ENCODE data around the gene VILL. TPM values are rescaled to one million over a fixed set of nuclear protein-coding genes. Genes with fewer than 3 reads are reported as not detected.
"Not testable (repeated sequence)": the region's sequence is repeated elsewhere in the genome, so short reads cannot be mapped to it uniquely, and the experiment has no call there.

The VILL gene
- total and polyA plus RNA-seq, 2 of the 8 experiments (the other 6 are each of a cell fraction or from before 2014, with no cell fraction given), result 4.1 to 4.2 TPM

DNA sequence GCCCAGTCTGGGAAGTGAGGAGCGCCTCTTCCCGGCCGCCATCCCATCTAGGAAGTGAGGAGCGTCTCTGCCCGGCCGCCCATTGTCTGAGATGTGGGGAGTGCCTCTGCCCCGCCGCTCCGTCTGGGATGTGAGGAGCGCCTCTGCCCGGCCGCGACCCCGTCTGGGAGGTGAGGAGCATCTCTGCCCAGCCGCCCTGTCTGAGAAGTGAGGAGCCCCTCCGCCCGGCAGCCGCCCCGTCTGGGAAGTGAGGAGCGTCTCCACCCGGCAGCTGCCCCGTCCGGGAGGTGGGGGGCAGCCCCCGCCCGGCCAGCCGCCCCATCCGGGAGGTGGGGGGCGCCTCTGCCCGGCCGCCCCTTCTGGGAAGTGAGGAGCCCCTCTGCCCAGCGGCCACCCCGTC is 62.7 kb downstream of the VILL start:
- H4K5ac ChIP-seq (ENCODE audit: insufficient read length, low read depth, low read length); H2BK5ac ChIP-seq (ENCODE audit: low read depth, low read length); H3K4me2 ChIP-seq (ENCODE audit: insufficient read depth in 1 of 2, low read depth in 2 of 2, low read length in 2 of 2); H3K4ac ChIP-seq (replicated peaks; ENCODE audit: insufficient read length, low read depth, low read length); H3K18ac ChIP-seq (ENCODE audit: extremely low read depth, low read length); H4K8ac ChIP-seq (ENCODE audit: extremely low read depth, insufficient read depth, low read length); H4K91ac ChIP-seq (replicated peaks; ENCODE audit: insufficient read length, low read length); H3K27me3 ChIP-seq (replicated peaks in 1 of 4; ENCODE audit: control insufficient read depth in 3 of 4, extremely low read depth in 1 of 4, insufficient read depth in 3 of 4, low read length in 3 of 4); H3K36me3 ChIP-seq (ENCODE audit: control insufficient read depth in 2 of 4, insufficient read depth in 4 of 4, low read length in 3 of 4); H3K23ac ChIP-seq (ENCODE audit: insufficient read length); H2BK15ac ChIP-seq (ENCODE audit: low read length); H2AFZ ChIP-seq (ENCODE audit: low read length); H2AK5ac ChIP-seq (ENCODE audit: low read depth, low read length); H3K4me1 ChIP-seq (replicated peaks in 1 of 4; ENCODE audit: control insufficient read depth in 3 of 4, insufficient read depth in 4 of 4, low read length in 3 of 4); DNase-seq (ENCODE audit: low read depth in 1 of 2, low spot score in 2 of 2); H3K56ac ChIP-seq (replicated peaks; ENCODE audit: insufficient read length, low read depth, low read length); H3K14ac ChIP-seq (ENCODE audit: insufficient read length); CTCF ChIA-PET (ENCODE audit: partially characterized antibody); H2BK12ac ChIP-seq (ENCODE audit: low read depth, low read length); H2BK20ac ChIP-seq (ENCODE audit: low read length); H3K27ac ChIP-seq (ENCODE audit: low read depth, low read length); H3K79me2 ChIP-seq (ENCODE audit: control insufficient read depth in 1 of 2, insufficient read depth in 2 of 2, low read length in 2 of 2); POLR2A ChIA-PET (ENCODE audit: partially characterized antibody); H3K4me3 ChIP-seq (ENCODE audit: extremely low read depth in 1 of 4, insufficient read depth in 2 of 4, low read depth in 3 of 4, low read length in 4 of 4); H3K79me1 ChIP-seq (ENCODE audit: low read depth, low read length); H4K20me1 ChIP-seq (replicated peaks in 1 of 2; ENCODE audit: control insufficient read depth in 1 of 2, insufficient read depth in 2 of 2, low read length in 2 of 2); H3K9ac ChIP-seq (replicated peaks in 1 of 4; ENCODE audit: extremely low read depth in 1 of 4, low read depth in 3 of 4, low read length in 3 of 4); H3K23me2 ChIP-seq (ENCODE audit: low read depth, low read length); FAIRE-seq; H2BK120ac ChIP-seq (replicated peaks; ENCODE audit: low read depth, low read length): not testable (repeated sequence)
- peaks cover 8 to 18% of the 10 kb centered on the region in 2 experiments; a peak in 3 of 4 replicates for H3K9me3 ChIP-seq (ENCODE audit: insufficient read depth in 2 of 2, low read depth in 1 of 2, low read length in 1 of 2)
- 100% methylated on average over 6 of the region's 32 CpGs; no CpG with 5 or more reads in 1 of the 2 experiments for WGBS, 2 experiments (ENCODE audit: extremely low coverage in 1 of 2, insufficient coverage in 1 of 2, insufficient read length in 1 of 2, insufficient replicate concordance in 2 of 2, low coverage in 1 of 2, low lambda C conversion rate in 2 of 2, missing lambda C conversion rate in 1 of 2)

DNA sequence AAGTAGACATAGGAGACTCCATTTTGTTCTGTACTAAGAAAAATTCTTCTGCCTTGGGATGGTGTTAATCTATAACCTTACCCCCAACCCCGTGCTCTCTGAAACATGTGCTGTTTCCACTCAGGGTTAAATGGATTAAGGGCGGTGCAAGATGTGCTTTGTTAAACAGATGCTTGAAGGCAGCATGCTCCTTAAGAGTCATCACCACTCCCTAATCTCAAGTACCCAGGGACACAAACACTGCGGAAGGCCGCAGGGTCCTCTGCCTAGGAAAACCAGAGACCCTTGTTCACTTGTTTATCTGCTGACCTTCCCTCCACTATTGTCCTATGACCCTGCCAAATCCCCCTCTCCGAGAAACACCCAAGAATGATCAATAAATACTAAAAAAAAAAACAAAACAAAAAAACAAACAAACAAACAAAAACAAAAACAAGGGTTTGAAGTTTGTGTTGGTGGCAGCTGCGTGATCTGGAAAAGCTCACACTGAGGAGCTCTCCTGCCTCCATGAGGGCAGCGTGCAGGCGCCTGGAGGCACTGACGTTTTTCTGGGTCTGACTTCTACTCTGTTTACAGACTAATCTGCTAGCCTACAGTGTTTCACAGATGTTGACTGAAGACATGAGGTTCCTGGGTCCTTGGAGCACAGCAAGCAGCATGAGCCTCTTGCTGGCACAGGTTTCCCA is 63.4 kb downstream of the VILL start:
- H2AFZ ChIP-seq (ENCODE audit: low read length); H3K4ac ChIP-seq (replicated peaks; ENCODE audit: insufficient read length, low read depth, low read length); H3K56ac ChIP-seq (replicated peaks; ENCODE audit: insufficient read length, low read depth, low read length); CTCF ChIA-PET (ENCODE audit: partially characterized antibody); H3K18ac ChIP-seq (ENCODE audit: extremely low read depth, low read length); H3K27me3 ChIP-seq (replicated peaks in 1 of 4; ENCODE audit: control insufficient read depth in 3 of 4, extremely low read depth in 1 of 4, insufficient read depth in 3 of 4, low read length in 3 of 4); H3K4me2 ChIP-seq (ENCODE audit: insufficient read depth in 1 of 2, low read depth in 2 of 2, low read length in 2 of 2); H4K91ac ChIP-seq (replicated peaks; ENCODE audit: insufficient read length, low read length); H3K23ac ChIP-seq (ENCODE audit: insufficient read length); H3K14ac ChIP-seq (ENCODE audit: insufficient read length); H3K36me3 ChIP-seq (ENCODE audit: control insufficient read depth in 2 of 4, insufficient read depth in 4 of 4, low read length in 3 of 4); H3K4me1 ChIP-seq (replicated peaks in 1 of 4; ENCODE audit: control insufficient read depth in 3 of 4, insufficient read depth in 4 of 4, low read length in 3 of 4); DNase-seq (ENCODE audit: low read depth in 1 of 2, low spot score in 2 of 2); FAIRE-seq; H2BK12ac ChIP-seq (ENCODE audit: low read depth, low read length); H2BK20ac ChIP-seq (ENCODE audit: low read length); H2BK5ac ChIP-seq (ENCODE audit: low read depth, low read length); H4K5ac ChIP-seq (ENCODE audit: insufficient read length, low read depth, low read length); H4K20me1 ChIP-seq (replicated peaks in 1 of 2; ENCODE audit: control insufficient read depth in 1 of 2, insufficient read depth in 2 of 2, low read length in 2 of 2); H3K4me3 ChIP-seq (ENCODE audit: extremely low read depth in 1 of 4, insufficient read depth in 2 of 4, low read depth in 3 of 4, low read length in 4 of 4); H2AK5ac ChIP-seq (ENCODE audit: low read depth, low read length); H2BK120ac ChIP-seq (replicated peaks; ENCODE audit: low read depth, low read length); POLR2A ChIA-PET (ENCODE audit: partially characterized antibody); H2BK15ac ChIP-seq (ENCODE audit: low read length); H3K23me2 ChIP-seq (ENCODE audit: low read depth, low read length); H3K9ac ChIP-seq (replicated peaks in 1 of 4; ENCODE audit: extremely low read depth in 1 of 4, low read depth in 3 of 4, low read length in 3 of 4); H3K79me2 ChIP-seq (ENCODE audit: control insufficient read depth in 1 of 2, insufficient read depth in 2 of 2, low read length in 2 of 2); H3K27ac ChIP-seq (ENCODE audit: low read depth, low read length); H4K8ac ChIP-seq (ENCODE audit: extremely low read depth, insufficient read depth, low read length); H3K79me1 ChIP-seq (ENCODE audit: low read depth, low read length): not testable (repeated sequence)
- peaks cover 8 to 18% of the 10 kb centered on the region in 2 experiments; a peak in 3 of 4 replicates for H3K9me3 ChIP-seq (ENCODE audit: insufficient read depth in 2 of 2, low read depth in 1 of 2, low read length in 1 of 2)
- 80% methylated on average over 6 of the region's 9 CpGs; no CpG with 5 or more reads in 1 of the 2 experiments for WGBS, 2 experiments (ENCODE audit: extremely low coverage in 1 of 2, insufficient coverage in 1 of 2, insufficient read length in 1 of 2, insufficient replicate concordance in 2 of 2, low coverage in 1 of 2, low lambda C conversion rate in 2 of 2, missing lambda C conversion rate in 1 of 2)
